ENCODE measurements around the gene BCL10.

The BCL10 gene

DNA sequence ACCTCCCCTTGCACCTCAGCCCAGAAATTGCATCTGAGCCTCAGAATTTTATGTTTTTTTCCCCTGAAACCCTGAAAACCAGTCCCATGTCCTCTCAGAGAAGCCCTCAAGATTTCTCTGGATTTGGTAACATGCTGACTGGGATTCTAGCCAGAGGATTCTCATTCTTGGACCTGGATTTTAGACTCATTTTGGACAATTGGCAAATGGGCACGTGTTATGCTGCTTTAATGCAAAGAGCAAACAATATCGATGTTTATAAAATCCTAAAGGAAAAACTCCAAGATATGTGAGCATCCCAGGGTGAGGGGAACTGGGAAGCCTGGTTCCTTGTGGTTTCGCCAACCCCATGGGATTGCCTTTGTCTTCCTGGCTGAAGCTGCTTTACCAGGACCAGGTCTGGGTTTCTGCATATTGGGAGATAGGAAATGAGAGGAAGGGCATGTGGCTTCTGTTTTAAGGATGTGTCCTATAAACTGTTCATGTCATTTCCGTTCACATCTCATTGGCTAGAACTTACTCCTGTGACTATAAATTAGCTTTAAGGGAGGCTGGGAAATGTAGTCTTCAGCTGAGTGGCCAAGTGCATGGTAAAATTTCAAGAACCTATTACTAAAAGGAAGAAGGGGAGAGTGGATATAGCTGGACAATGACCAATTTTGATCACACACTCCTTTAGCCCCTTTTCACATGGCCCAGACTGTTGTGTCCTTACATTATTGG is 27.2 kb upstream of the BCL10 start:
- H3K27ac ChIP-seq = no peak overlapping the region
- ChIA-PET CTCF (no interaction called here), POLR2A (ENCODE audit: low non-redundant PET) (no interaction called here)
- no peak for DNase-seq (ENCODE audit: low spot score)
- TF ChIP-seq, protein P1, sequence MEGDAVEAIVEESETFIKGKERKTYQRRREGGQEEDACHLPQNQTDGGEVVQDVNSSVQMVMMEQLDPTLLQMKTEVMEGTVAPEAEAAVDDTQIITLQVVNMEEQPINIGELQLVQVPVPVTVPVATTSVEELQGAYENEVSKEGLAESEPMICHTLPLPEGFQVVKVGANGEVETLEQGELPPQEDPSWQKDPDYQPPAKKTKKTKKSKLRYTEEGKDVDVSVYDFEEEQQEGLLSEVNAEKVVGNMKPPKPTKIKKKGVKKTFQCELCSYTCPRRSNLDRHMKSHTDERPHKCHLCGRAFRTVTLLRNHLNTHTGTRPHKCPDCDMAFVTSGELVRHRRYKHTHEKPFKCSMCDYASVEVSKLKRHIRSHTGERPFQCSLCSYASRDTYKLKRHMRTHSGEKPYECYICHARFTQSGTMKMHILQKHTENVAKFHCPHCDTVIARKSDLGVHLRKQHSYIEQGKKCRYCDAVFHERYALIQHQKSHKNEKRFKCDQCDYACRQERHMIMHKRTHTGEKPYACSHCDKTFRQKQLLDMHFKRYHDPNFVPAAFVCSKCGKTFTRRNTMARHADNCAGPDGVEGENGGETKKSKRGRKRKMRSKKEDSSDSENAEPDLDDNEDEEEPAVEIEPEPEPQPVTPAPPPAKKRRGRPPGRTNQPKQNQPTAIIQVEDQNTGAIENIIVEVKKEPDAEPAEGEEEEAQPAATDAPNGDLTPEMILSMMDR (conservative IDR thresholded peaks at IDR 0.05; ENCODE audit: low read depth) = no peak

DNA sequence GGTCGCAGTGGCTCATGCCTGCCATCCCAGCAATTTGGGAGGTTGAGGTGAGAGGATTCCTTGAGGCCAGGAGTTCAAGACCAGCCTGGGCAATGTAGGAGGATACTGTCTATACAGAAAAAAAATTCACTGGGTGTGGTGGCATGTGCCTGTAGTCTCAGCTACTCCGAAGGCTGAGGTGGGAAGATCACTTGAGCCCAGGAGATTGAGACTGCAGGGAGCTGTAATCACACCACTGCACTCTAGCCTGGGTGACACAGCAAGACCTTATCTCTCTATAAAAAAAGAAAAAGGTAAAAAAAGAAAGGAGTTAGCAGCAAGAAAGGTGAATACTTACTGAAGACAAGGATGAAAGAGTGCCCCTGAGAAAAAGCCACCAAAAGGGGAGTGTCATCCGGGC is 23.7 kb upstream of the BCL10 start:
- no peak for DNase-seq (ENCODE audit: low spot score)
- POLR2A ChIA-PET (ENCODE audit: low non-redundant PET) = no interaction called here

DNA sequence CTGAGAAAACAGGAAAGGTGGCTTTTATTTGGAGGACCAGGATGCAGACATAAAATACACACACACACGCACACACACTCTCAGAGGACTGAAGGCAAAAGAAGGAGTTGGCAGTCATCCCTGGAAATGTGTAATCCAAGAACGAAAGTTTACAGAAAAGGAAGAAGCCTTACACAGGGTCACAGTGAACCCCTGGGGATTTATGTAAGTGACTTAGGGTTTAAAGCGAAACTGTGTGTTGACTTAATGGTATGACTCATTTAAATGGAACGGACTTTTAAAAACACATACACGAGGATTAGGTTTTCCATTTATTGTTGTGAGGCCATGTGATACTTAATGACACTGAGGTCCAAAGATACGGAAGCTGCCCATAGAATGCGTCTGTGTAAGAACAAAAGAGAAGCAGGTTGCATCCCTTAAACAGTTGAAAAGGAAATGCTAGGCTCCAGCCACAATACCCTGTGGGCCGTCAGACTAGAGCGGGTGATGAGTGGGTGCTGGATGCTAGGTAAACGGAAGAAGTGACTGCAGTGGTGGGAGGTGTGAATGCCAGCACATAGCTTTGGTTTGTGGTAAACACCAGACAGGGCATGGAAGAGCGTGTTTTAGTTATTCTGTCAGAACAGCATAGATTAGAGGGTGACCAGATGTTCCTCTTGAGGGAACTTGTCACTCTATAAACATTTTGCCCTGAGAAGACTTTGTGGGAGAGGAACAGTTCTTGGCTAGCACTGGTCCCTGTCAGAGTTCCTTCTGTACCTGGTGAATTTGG is 21.6 kb upstream of the BCL10 start:
- CTCF ChIA-PET = interaction anchor here (0.6 to 1.0 kb wide), 3 partner anchors 10 to 198 kb away, joined by 3 to 5 read pairs (median 5); no protein-coding TSS in a partner anchor
- POLR2A ChIA-PET (ENCODE audit: low non-redundant PET) = no interaction called here
- TF ChIP-seq, protein P1 (conservative IDR thresholded peaks at IDR 0.05; ENCODE audit: low read depth) = no peak
- peak; percentile 85 for DNase-seq (ENCODE audit: low spot score)
- H3K27ac ChIP-seq = peak overlapping the region; percentile 71

More for the DNA sequence above, 23.7 kb upstream of the BCL10 start:
- TF ChIP-seq, protein P1 (conservative IDR thresholded peaks at IDR 0.05; ENCODE audit: low read depth) = no peak
- no peak overlapping the region for H3K27ac ChIP-seq
- CTCF ChIA-PET = no interaction called here

DNA sequence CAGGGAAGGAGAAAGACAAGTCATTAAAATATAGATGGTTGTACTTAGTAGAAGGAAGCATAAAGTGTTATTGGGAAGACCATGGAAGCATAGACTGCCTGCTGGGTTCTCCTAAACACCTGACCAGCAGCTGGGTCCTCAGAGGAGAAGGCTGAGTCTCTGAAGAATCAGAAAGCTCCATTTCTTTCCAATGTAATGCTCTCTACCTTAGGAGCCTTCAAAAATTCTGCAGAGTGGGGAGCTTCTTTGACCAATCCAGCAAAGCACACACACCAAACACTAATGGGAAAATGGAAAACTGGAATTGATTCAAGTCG is 21.1 kb upstream of the BCL10 start:
- TF ChIP-seq, protein P1 (conservative IDR thresholded peaks at IDR 0.05; ENCODE audit: low read depth) = no peak
- ChIA-PET CTCF (interaction anchor here (0.6 to 1.0 kb wide), 3 partner anchors 10 to 424 kb away, joined by 3 to 5 read pairs (median 3); no protein-coding TSS in a partner anchor), POLR2A (ENCODE audit: low non-redundant PET) (no interaction called here)
- no peak overlapping the region for H3K27ac ChIP-seq
- no peak for DNase-seq (ENCODE audit: low spot score)

DNA sequence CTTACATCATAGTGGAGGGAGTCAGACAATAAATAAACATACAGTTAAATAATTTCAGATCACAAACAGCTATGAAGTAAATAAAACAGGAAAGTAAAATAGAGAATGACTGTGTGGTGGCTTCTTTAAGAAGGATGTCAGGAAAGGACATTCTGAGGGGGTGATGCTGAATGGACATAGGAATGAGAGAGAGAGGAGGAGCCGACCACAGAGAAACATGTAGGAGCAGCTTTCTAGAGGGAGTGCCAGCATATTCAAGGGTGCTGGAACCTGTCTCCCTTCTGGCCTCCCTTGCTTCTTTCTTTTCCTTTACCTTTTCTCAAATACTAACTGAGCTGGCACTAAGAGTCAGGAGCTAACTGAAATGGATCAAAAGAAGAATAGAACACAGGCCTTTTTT is 20.5 kb upstream of the BCL10 start:
- H3K27ac ChIP-seq = no peak overlapping the region
- CTCF ChIA-PET = interaction anchor here (0.6 to 1.0 kb wide), 3 partner anchors 11 to 424 kb away, joined by 3 to 5 read pairs (median 3); no protein-coding TSS in a partner anchor
- POLR2A ChIA-PET (ENCODE audit: low non-redundant PET) = interaction anchor here (0.9 kb wide), 1 partner anchor 20 kb away, joined by 3 read pairs; the partner anchor contains the start of gene BCL10
- TF ChIP-seq, protein P1 (conservative IDR thresholded peaks at IDR 0.05; ENCODE audit: low read depth) = no peak
- no peak for DNase-seq (ENCODE audit: low spot score)

DNA sequence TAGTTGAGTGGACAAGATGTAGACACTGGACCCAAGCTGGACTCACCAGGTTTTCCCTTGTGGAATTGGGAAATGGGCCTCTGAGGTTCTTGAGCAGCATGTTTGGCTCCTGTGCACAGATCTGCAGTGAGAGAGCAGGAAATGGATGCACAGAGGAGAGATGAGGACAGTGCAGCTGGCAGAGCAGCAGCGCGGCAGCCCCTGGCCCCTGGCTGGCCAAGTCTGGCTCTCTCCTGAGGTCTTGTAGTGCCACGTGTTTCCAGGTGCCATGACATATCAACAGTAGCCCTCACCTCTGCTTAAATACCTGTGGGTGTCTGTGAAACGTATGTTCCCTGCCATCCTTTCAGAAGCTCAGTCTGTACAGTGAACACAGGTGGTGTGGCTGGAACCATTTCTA is 19.2 kb upstream of the BCL10 start:
- ChIA-PET POLR2A (ENCODE audit: low non-redundant PET) (no interaction called here), CTCF (no interaction called here)
- TF ChIP-seq, protein P1 (conservative IDR thresholded peaks at IDR 0.05; ENCODE audit: low read depth) = no peak
- no peak for DNase-seq (ENCODE audit: low spot score)
- H3K27ac ChIP-seq = peak overlapping the region; percentile 69

Measured in RWPE1 (cell line).